Keratinocyte (primary cell): Measurements from ENCODE around the gene KCTD21. TPM values are rescaled to one million over a fixed set of nuclear protein-coding genes. Genes with fewer than 3 reads are reported as not detected.

Experiments
- DNase-seq: peaks from one replicate; pipeline ENCODE4 v3.0.0-alpha.2; 2011; ENCODE audit warnings: low read depth, missing footprints, low spot score
- FAIRE-seq: peaks from 2 replicates; lab custom pipeline; 2011; peaks lifted over from hg19 to GRCh38; lab: Jason Lieb, UNC
- H2AFZ ChIP-seq: 2 replicates; pipeline ENCODE4 v1.6.0; 2012; ENCODE audit warnings: low read length, control low read depth, inconsistent platforms; ENCODE audit not compliant: control insufficient read depth
- H3K27ac ChIP-seq: 2 replicates; pipeline ENCODE4 v1.5.1; 2011; ENCODE audit warnings: low read length; ENCODE audit not compliant: control insufficient read depth, insufficient read depth
- H3K27me3 ChIP-seq: 3 replicates; pipeline ENCODE4 v1.6.0; 2011; ENCODE audit warnings: low read length; ENCODE audit not compliant: control insufficient read depth, insufficient read depth; ENCODE audit errors: extremely low read depth
- H3K36me3 ChIP-seq, 2 experiments: 2 replicates in 1 of 2; 3 replicates in 1 of 2; pipeline ENCODE4 v1.5.1; 2011; ENCODE audit warnings: low read length in 2 of 2, mild to moderate bottlenecking in 1 of 2; ENCODE audit not compliant: control insufficient read depth in 2 of 2, insufficient read depth in 2 of 2; ENCODE audit errors: extremely low read depth in 1 of 2
- H3K4me1 ChIP-seq: 3 replicates; pipeline ENCODE4 v1.5.1; 2011; ENCODE audit warnings: low read length; ENCODE audit not compliant: control insufficient read depth, insufficient read depth; ENCODE audit errors: extremely low read depth
- H3K4me2 ChIP-seq: 3 replicates; pipeline ENCODE4 v1.6.0; 2011; ENCODE audit warnings: low read depth, low read length; ENCODE audit not compliant: control insufficient read depth, insufficient read depth; ENCODE audit errors: extremely low read depth
- H3K4me3 ChIP-seq, 3 experiments: fragments of 200-600 bp in 1 of 3; sonication (generic) in 1 of 3; 2 replicates in 2 of 3; 3 replicates in 1 of 3; pipeline ENCODE4 v1.5.1; 2011 to 2016; ENCODE audit warnings: low read length in 3 of 3, mild to moderate bottlenecking in 3 of 3, control low read depth in 2 of 3, inconsistent platforms in 1 of 3, low read depth in 1 of 3, mixed read lengths in 1 of 3, mixed run types in 1 of 3, moderate library complexity in 1 of 3; ENCODE audit not compliant: control insufficient read depth in 2 of 3, insufficient read depth in 2 of 3; ENCODE audit errors: extremely low read depth in 1 of 3
- H3K79me2 ChIP-seq: 2 replicates; pipeline ENCODE4 v1.6.0; 2012; ENCODE audit warnings: low read length; ENCODE audit not compliant: control insufficient read depth, insufficient read depth
- H3K9ac ChIP-seq: 3 replicates; pipeline ENCODE4 v1.6.0; 2011; ENCODE audit warnings: low read length; ENCODE audit not compliant: control insufficient read depth, insufficient read depth; ENCODE audit errors: extremely low read depth
- H3K9me1 ChIP-seq: 3 replicates; pipeline ENCODE4 v1.6.0; 2011; ENCODE audit warnings: low read length; ENCODE audit not compliant: control insufficient read depth, insufficient read depth; ENCODE audit errors: extremely low read depth
- H3K9me3 ChIP-seq: 2 replicates; pipeline ENCODE4 v1.5.1; 2012; ENCODE audit warnings: low read depth, low read length; ENCODE audit not compliant: control insufficient read depth
- H4K20me1 ChIP-seq: 3 replicates; pipeline ENCODE4 v1.6.0; 2011; ENCODE audit warnings: low read length; ENCODE audit not compliant: control insufficient read depth, insufficient read depth; ENCODE audit errors: extremely low read depth
- EZH2 ChIP-seq: IDR thresholded peaks from one replicate; pipeline ENCODE4 v1.6.1; 2012; ENCODE audit warnings: inconsistent platforms, mild to moderate bottlenecking, low read length, moderate library complexity
- dilution Hi-C: fragments of 300-500 bp; cut with MboI; formaldehyde crosslinking; loops from one replicate; pipeline ENCODE4 v1.7.0; 2020; ENCODE audit warnings: low sequenced_read_pairs; ENCODE audit not compliant: extremely low pct_ligation_motif_present
- polyA plus RNA-seq, 5 experiments: library from polyadenylated mRNA; depleted of rRNA in 3 of 5; stranded (reverse) in 3 of 5; stranded (forward) in 1 of 5; unstranded in 1 of 5; fragments of >200 nt; gene quantifications; 1 replicate in 1 of 5; 2 replicates in 3 of 5; 3 replicates in 1 of 5; pipeline versions ENCODE4 v1.2.1 to v1.2.3, GENCODE V29; 2011 to 2012; ENCODE audit warnings: missing spikeins in 2 of 5, low read depth in 1 of 5, low replicate concordance in 1 of 5
- TF ChIP-seq, protein P1 (sequence below), 3 experiments: IDR thresholded peaks in 1 of 3; conservative IDR thresholded peaks in 1 of 3; optimal IDR thresholded peaks in 1 of 3; 2 replicates in 2 of 3; 3 replicates in 1 of 3; pipeline versions ENCODE3 to v1.5.1; 2011; ENCODE audit warnings: low read length in 3 of 3, mild to moderate bottlenecking in 3 of 3, moderate library complexity in 2 of 3, control low read depth in 1 of 3, inconsistent platforms in 1 of 3; ENCODE audit not compliant: insufficient read depth in 2 of 3; ENCODE audit errors: extremely low read depth in 1 of 3

Gene KCTD21
- polyA plus RNA-seq, 1 donor (not counting 4 experiments of a cell fraction or from before 2014, with no cell fraction given), result 10.4 TPM

GRCh38 chr11:78209478-78209877 lies 21.1 kb upstream of the KCTD21 start:
- Histone ChIP-seq H4K20me1 (no peaks in the 10 kb centered on the region), H3K27ac (no peak overlapping the region), H3K79me2 (peaks cover 4% of the 10 kb centered on the region), H3K9ac (no peak overlapping the region), H3K4me1 (no peaks in the 10 kb centered on the region), H3K4me3 (no peak overlapping the region), H3K9me1 (peaks cover 2% of the 10 kb centered on the region), H3K4me2 (no peak overlapping the region), H3K27me3 (no peaks in the 10 kb centered on the region), H3K9me3 (no peaks in the 10 kb centered on the region), H3K36me3 (peaks cover 5 to 12% of the 10 kb centered on the region in 2 experiments), H2AFZ (no peak overlapping the region)
- DNase-seq (no peak), FAIRE-seq (no peak)
- TF ChIP-seq EZH2, result no peak
- dilution Hi-C loops, result no loop called here

DNA sequence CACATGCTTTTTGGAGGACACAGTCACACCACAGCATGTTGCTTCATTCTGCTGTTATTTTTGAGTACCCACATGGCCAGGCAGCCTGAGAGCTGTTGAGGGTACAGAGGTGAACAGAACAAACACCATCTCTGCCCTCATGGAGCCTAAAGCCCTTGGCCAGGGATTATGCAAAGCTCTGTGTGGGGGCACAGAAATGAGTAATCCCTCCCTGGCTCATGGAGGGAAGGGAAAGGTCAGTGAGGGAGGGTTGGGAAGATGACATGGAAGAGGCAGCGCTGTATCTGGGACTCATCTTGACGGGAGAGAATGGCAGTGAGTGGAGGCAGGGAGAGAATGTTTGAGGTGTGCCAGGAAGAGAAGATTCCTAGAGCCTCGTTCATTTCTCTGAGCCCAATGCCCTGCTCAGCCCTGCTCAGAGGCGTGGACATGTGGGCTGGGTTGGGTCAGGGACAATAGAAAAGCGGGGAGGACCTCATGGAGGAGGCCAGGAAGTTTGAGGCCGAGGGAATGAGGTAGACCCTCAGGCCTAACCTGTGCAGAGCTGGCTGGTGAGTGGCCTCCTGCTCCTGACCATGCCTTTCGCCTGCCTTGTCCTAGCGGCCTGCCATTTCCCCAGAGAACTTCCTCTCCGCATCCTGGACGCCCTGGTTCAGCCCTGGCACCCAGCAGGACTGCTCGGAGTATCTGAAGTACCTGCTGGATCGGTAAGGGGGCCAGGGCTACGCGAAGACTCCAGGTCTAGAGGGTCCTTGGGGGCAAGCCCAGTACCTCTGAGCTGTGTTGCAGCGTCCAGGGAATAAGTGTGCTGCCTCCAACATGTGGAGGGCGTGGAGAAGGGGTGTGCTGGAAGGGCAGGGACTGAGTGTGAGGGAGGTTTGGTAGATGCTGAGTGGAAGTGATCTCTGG lies 20.1 kb upstream of the KCTD21 start:
- dilution Hi-C loops, result no loop called here

More for the DNA sequence above, 20.1 kb upstream of the KCTD21 start:
- TF ChIP-seq, protein P1, sequence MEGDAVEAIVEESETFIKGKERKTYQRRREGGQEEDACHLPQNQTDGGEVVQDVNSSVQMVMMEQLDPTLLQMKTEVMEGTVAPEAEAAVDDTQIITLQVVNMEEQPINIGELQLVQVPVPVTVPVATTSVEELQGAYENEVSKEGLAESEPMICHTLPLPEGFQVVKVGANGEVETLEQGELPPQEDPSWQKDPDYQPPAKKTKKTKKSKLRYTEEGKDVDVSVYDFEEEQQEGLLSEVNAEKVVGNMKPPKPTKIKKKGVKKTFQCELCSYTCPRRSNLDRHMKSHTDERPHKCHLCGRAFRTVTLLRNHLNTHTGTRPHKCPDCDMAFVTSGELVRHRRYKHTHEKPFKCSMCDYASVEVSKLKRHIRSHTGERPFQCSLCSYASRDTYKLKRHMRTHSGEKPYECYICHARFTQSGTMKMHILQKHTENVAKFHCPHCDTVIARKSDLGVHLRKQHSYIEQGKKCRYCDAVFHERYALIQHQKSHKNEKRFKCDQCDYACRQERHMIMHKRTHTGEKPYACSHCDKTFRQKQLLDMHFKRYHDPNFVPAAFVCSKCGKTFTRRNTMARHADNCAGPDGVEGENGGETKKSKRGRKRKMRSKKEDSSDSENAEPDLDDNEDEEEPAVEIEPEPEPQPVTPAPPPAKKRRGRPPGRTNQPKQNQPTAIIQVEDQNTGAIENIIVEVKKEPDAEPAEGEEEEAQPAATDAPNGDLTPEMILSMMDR (optimal IDR thresholded peaks at IDR 0.05 in 1 of 3, IDR thresholded peaks at IDR 0.05 in 1 of 3, conservative IDR thresholded peaks at IDR 0.05 in 1 of 3; ENCODE audit: extremely low read depth in 1 of 3, insufficient read depth in 2 of 3, low read length in 3 of 3), result no peak
- TF ChIP-seq EZH2, result no peak
- no peak overlapping the region for H3K4me3 ChIP-seq
- peaks cover 4% of the 10 kb centered on the region for H3K79me2 ChIP-seq
- DNase-seq (no peak), FAIRE-seq (no peak)
- H3K27me3 ChIP-seq, result no peaks in the 10 kb centered on the region
- H3K4me1 ChIP-seq, result no peaks in the 10 kb centered on the region
- H4K20me1 ChIP-seq, result no peaks in the 10 kb centered on the region
- H3K9ac ChIP-seq, result no peak overlapping the region
- no peak overlapping the region for H3K4me2 ChIP-seq
- H3K27ac ChIP-seq, result no peak overlapping the region
- peaks cover under 1% of the 10 kb centered on the region for H3K9me1 ChIP-seq
- H2AFZ ChIP-seq, result no peak overlapping the region
- no peaks in the 10 kb centered on the region for H3K9me3 ChIP-seq
- peaks cover 5 to 9% of the 10 kb centered on the region in 2 experiments for H3K36me3 ChIP-seq
